IPS-18a (cell line): ENCODE results near the gene SMCHD1.
"Not testable (repeated sequence)": the region's sequence is repeated elsewhere in the genome, so short reads cannot be mapped to it uniquely, and the experiment has no call there.

Experiments
- H3K27ac ChIP-seq: one replicate; pipeline ENCODE4 v1.5.1; 2013; ENCODE audit warnings: low read length
- H3K27me3 ChIP-seq: one replicate; pipeline ENCODE4 v1.6.1; 2013; ENCODE audit warnings: mild to moderate bottlenecking, low read length; ENCODE audit not compliant: control insufficient read depth, insufficient read depth
- H3K36me3 ChIP-seq: one replicate; pipeline ENCODE4 v1.6.1; 2013; ENCODE audit warnings: low read depth, low read length; ENCODE audit not compliant: control insufficient read depth
- H3K4me1 ChIP-seq: one replicate; pipeline ENCODE4 v1.6.1; 2013; ENCODE audit warnings: low read depth, low read length; ENCODE audit not compliant: control insufficient read depth
- H3K4me3 ChIP-seq: one replicate; pipeline ENCODE4 v1.5.1; 2013; ENCODE audit warnings: low read length
- H3K9ac ChIP-seq: one replicate; pipeline ENCODE4 v1.6.1; 2013; ENCODE audit warnings: mild to moderate bottlenecking, low read length, moderate library complexity
- H3K9me3 ChIP-seq: one replicate; pipeline ENCODE4 v1.6.1; 2013; ENCODE audit warnings: low read depth, low read length; ENCODE audit not compliant: control insufficient read depth

The SMCHD1 gene

DNA sequence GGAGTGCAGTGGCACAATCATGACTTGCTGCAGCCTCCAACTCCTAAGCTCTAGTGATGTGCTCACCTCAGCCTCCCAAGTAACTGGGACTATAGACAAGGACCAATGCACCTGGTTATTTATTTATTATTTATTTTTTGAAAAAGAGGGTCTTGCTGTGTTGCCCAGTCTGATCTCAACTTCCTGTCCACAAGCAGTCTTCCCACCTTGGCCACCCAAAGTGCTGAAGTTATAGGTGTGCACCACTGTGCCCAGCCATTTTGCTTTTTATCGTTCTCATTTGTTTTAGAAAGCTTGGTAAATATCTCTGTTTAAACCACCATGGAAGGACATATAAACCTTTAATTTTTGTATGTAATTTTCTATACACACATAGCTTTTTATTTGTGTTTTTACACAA, 74.2 kb downstream of the SMCHD1 start:
- Histone ChIP-seq H3K9ac (no peak overlapping the region), H3K9me3 (no peaks in the 10 kb centered on the region), H3K4me3 (no peak overlapping the region), H3K27ac (no peak overlapping the region), H3K4me1 (no peaks in the 10 kb centered on the region), H3K36me3 (peaks cover 36% of the 10 kb centered on the region), H3K27me3 (no peaks in the 10 kb centered on the region)

DNA sequence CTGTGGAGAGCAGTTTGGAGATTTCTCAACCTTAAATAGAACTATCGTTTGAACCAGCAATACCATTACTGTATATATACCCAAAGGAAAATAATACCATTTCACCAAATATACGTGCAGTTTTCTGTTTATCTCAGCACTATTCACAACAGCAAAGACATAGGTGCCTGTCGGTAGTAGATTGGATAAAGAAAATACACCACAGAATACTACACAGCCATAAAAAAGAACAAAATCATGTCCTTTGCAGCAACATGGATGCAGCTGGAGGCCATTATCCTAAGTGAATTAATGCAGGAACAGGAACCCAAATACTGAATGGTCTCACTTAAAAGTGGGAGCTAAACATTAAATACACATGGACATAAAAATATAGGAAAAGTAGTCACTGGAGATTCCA, 81.3 kb downstream of the SMCHD1 start:
- Histone ChIP-seq H3K36me3 (peaks cover 45% of the 10 kb centered on the region), H3K4me1 (no peaks in the 10 kb centered on the region), H3K27ac (no peak overlapping the region), H3K27me3 (no peaks in the 10 kb centered on the region), H3K9ac (no peak overlapping the region), H3K9me3 (no peaks in the 10 kb centered on the region), H3K4me3 (no peak overlapping the region)

DNA sequence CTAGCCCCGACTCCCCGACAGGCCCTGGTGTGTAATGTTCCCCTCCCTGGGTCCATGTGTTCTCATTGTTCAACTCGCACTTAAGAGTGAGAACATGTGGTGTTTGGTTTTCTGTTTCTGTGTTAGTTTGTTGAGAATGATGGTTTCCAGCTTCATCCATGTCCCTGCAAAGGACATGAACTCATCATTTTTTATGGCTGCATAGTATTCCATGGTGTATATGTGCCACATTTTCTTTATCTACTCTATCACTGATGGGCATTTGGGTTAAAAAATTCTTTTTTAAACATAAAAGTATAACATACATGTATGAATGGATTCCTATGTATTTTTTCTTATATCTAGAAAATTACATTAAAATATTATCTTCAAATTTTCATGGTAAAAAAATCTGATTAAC, 84.6 kb downstream of the SMCHD1 start:
- not testable (repeated sequence) for H3K9ac ChIP-seq, H3K27ac ChIP-seq, H3K27me3 ChIP-seq, H3K9me3 ChIP-seq, H3K4me1 ChIP-seq, H3K4me3 ChIP-seq
- peaks cover 51% of the 10 kb centered on the region for H3K36me3 ChIP-seq

DNA sequence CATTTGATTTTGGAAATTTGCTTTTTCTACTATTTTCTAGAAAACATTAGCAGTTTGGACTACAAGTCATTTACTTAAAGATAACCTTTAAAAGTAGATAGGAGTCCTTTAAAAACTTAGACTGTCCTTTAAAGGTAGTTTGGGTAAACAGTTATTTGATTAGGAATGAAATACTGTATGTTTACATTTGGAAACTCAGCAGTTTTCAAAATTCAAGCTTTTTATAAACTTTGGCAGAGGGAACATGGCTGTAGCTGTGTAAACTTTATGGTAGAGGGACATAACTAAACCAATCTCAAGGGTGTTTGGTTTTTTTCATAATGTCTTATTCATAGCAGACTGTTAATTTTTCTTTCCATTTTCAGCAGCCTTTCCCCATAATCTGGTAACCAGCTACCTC, 90.7 kb downstream of the SMCHD1 start:
- Histone ChIP-seq H3K4me3 (no peak overlapping the region), H3K9ac (no peak overlapping the region), H3K27ac (no peak overlapping the region), H3K4me1 (no peaks in the 10 kb centered on the region), H3K36me3 (peaks cover 59% of the 10 kb centered on the region), H3K9me3 (no peaks in the 10 kb centered on the region), H3K27me3 (no peaks in the 10 kb centered on the region)

DNA sequence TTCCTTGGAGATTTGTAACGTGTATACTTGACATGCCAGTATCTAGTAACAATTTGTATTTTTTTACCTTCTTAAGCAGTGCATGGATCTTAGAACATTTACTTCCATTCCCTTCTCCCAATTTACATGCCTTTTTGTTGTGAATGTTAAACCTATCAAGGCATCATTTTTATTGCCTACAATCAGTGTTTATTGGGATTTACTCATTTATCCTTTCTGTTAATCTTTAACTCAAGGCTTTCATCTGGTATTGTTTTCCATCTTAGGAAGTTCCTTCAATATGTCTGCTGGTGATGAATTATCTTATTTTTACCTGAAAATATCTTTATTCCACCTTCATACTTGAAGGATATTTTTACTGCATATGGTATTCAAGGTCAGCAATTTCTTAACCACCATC, 102.8 kb downstream of the SMCHD1 start:
- Histone ChIP-seq H3K9ac (no peak overlapping the region), H3K36me3 (peaks cover 32% of the 10 kb centered on the region)

DNA sequence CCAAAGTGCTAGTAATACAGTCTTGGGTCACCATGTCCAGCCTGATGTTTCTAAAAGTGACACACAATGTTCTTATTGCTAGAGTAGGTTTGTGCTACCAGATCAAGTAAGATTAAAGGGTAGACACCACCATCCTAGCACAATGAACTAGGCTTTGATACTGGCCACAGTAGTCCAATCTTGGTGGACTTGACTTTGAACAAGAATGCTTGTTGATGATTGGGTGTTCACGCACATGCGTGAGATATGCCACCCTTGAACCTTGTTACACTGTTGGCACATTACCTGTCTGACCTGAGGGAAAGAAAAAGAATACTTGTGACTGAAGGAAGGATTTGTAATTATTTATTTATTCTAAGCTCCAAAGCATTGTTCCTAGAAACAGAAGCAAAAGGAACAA, 119.1 kb downstream of the SMCHD1 start:
- Histone ChIP-seq H3K27me3 (no peaks in the 10 kb centered on the region), H3K9ac (no peak overlapping the region), H3K4me1 (peaks cover under 1% of the 10 kb centered on the region), H3K36me3 (peaks cover 78% of the 10 kb centered on the region), H3K27ac (no peak overlapping the region), H3K9me3 (no peaks in the 10 kb centered on the region), H3K4me3 (no peak overlapping the region)

More for the DNA sequence above, 102.8 kb downstream of the SMCHD1 start:
- H3K27me3 ChIP-seq: no peaks in the 10 kb centered on the region
- H3K4me1 ChIP-seq: no peaks in the 10 kb centered on the region
- no peaks in the 10 kb centered on the region for H3K9me3 ChIP-seq
- no peak overlapping the region for H3K4me3 ChIP-seq
- no peak overlapping the region for H3K27ac ChIP-seq

DNA sequence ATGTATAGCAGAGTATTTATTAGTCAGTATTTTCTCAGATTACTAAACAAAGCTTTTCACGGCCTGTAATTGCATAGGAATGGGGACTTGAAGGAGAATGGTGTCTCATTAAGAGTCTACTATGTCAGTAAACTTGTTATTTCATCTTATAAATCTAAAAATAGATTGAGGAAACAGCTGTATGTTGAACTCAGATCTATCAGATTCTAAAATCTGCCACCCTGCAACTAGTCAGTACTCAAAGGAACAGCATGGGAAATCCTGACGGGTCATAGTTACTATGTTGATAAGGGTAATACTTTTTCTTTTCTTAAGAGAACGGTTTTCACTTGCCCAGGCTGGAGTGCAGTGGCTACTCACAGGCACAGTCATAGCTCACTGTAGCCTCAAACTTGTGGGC, 121.1 kb downstream of the SMCHD1 start:
- Histone ChIP-seq H3K27me3 (no peaks in the 10 kb centered on the region), H3K36me3 (peaks cover 70% of the 10 kb centered on the region), H3K9me3 (no peaks in the 10 kb centered on the region), H3K4me1 (no peaks in the 10 kb centered on the region), H3K27ac (no peak overlapping the region), H3K9ac (no peak overlapping the region), H3K4me3 (no peak overlapping the region)

DNA sequence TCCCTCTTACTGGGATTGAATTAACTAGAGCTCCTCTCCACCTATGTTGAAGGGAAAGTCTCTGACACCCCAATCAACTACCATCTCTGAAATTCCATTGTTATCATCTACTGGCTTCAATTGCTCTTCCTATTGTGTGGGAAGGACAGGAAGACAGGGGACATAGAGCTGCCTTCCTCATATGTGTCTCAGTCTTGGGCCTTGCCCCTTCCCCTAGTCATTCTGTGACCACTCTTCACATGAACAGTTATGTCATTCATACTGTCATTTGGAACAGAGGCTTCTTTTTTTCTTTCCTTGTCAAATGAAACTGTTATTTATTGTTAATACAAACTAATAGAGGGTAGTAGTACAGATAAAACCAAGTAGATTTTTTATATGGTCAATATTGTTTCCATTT, 121.7 kb downstream of the SMCHD1 start:
- Histone ChIP-seq H3K4me3 (no peak overlapping the region), H3K27ac (no peak overlapping the region), H3K4me1 (no peaks in the 10 kb centered on the region), H3K27me3 (no peaks in the 10 kb centered on the region), H3K36me3 (peaks cover 66% of the 10 kb centered on the region), H3K9me3 (no peaks in the 10 kb centered on the region), H3K9ac (no peak overlapping the region)

DNA sequence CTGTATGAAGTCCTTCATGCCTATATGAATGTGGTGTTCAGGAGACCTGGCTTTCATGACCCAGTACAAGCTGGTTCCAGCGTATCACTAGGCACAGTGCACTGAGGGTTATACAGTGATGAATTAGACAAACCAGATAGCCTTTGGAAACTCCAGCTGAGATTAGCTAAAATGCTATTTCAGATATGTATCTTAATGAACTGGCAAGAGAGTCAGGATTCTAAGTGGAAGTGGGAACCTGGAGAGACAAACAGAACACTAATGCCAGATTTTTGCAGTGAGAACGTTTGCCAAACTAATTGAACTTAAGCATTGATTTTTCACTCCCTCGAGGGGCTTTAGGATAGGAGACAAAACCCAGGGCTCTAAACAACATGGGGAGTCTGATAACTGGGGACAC, 125.2 kb downstream of the SMCHD1 start:
- no peak overlapping the region for H3K4me3 ChIP-seq
- H3K27ac ChIP-seq: no peak overlapping the region
- peaks cover 50% of the 10 kb centered on the region for H3K36me3 ChIP-seq
- no peaks in the 10 kb centered on the region for H3K9me3 ChIP-seq
- no peaks in the 10 kb centered on the region for H3K4me1 ChIP-seq
- H3K27me3 ChIP-seq: no peaks in the 10 kb centered on the region
- H3K9ac ChIP-seq: no peak overlapping the region

DNA sequence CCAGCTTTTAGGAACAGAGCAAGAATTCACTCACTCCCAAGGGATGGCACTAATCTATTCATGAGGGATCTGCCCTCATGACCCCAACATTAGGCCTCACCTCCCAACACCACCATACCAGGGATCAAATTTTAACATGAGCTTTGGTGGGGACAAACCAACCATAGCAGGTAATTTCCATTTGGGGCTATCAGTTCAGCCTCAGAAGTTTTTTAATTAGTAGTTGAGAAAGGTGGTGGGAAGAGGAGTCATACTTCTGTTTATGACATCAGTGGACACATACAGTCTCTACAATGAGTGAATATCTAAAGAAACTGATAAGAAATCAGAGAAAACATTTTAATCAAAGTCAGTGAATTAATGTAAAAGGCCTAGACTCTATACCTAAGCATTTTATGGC, 131.7 kb downstream of the SMCHD1 start:
- Histone ChIP-seq H3K9me3 (no peaks in the 10 kb centered on the region), H3K27me3 (no peaks in the 10 kb centered on the region), H3K4me1 (no peaks in the 10 kb centered on the region), H3K27ac (no peak overlapping the region), H3K36me3 (peaks cover 35% of the 10 kb centered on the region), H3K9ac (no peak overlapping the region), H3K4me3 (no peak overlapping the region)

DNA sequence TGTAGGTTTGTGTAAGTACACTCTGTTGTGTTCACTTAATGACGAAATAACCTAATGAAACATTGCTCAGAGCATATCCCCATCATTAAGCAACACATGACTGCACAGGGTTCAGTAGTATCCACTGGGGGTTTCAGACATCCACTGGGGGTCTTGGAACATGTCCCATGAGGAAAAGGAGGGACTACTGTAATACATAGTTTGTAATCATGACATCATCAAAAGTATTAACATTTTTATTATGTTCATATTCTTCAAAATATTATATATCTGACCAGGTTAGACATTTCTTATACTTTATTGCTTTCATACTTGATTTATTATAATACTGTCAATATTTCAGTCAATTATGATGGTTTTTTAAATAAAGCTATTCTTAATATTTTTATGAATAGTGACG, 136.9 kb downstream of the SMCHD1 start:
- Histone ChIP-seq H3K9ac (no peak overlapping the region), H3K27me3 (no peaks in the 10 kb centered on the region), H3K36me3 (peaks cover 26% of the 10 kb centered on the region), H3K4me3 (no peak overlapping the region), H3K9me3 (no peaks in the 10 kb centered on the region), H3K4me1 (peaks cover 3% of the 10 kb centered on the region), H3K27ac (no peak overlapping the region)

DNA sequence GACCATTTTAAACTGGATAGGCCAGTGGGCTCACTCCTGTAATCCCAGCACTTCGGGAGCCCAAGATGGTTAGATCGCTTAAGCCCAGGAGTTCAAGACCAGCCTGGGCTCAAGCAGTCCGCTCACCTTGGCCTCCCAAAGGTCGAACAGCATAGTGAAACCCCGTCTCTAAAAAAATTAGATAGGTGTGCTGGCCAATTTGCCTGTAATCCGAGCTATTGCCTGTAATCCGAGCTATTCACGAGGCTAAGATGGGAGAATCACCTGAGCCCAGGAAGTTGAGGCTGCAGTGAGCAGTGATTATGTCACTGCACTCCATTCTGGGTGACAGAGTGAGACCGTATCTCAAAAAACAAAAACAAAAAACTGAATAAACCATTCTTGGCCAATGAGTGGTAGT, 138.6 kb downstream of the SMCHD1 start:
- Histone ChIP-seq H3K27ac (no peak overlapping the region), H3K4me1 (peaks cover 3% of the 10 kb centered on the region), H3K27me3 (no peaks in the 10 kb centered on the region), H3K4me3 (no peak overlapping the region), H3K9me3 (no peaks in the 10 kb centered on the region), H3K36me3 (peaks cover 25% of the 10 kb centered on the region), H3K9ac (no peak overlapping the region)
